HepG2 (cell line): Measurements from ENCODE around the gene P4HA1. TPM values are rescaled to one million over a fixed set of nuclear protein-coding genes. Genes with fewer than 3 reads are reported as not detected.
A peak's percentile ranks its signal among the peaks of the same experiment; 100 is the strongest.

Source experiments
- ATM ChIP-seq: fragments of 450-650 bp; IDR thresholded peaks from 2 replicates; pipeline ENCODE4 v1.7.1; 2017; ENCODE audit warnings: mild to moderate bottlenecking, borderline replicate concordance
- HOXA9 ChIP-seq: sonication (generic); formaldehyde crosslinking; IDR thresholded peaks from 2 replicates; pipeline ENCODE4 v1.8.1; 2022; ENCODE audit warnings: missing genetic modification reagents, mild to moderate bottlenecking, moderate library complexity, borderline replicate concordance
- MAX ChIP-seq: IDR thresholded peaks from 2 replicates; pipeline ENCODE4 v1.6.1; 2012; ENCODE audit warnings: inconsistent platforms
- PRMT3 ChIP-seq: sonication (generic); formaldehyde crosslinking; IDR thresholded peaks from 2 replicates; pipeline ENCODE4 v1.8.1; 2022; ENCODE audit warnings: low read depth, mild to moderate bottlenecking, moderate library complexity, missing genetic modification reagents, borderline replicate concordance
- SRSF9 ChIP-seq: fragments of 200-400 bp; formaldehyde crosslinking; IDR thresholded peaks from 2 replicates; pipeline ENCODE4 v1.6.1; 2018; ENCODE audit warnings: borderline replicate concordance, mild to moderate bottlenecking, low read depth, low read length; ENCODE audit not compliant: insufficient read depth, poor library complexity, severe bottlenecking
- TMF1 ChIP-seq: sonication (generic); formaldehyde crosslinking; IDR thresholded peaks from 2 replicates; pipeline ENCODE4 v1.8.1; 2022; ENCODE audit warnings: low read depth, missing genetic modification reagents
- TRAFD1 ChIP-seq: sonication (generic); formaldehyde crosslinking; IDR thresholded peaks from 2 replicates; pipeline ENCODE4 v1.5.1; 2020; ENCODE audit warnings: missing genetic modification reagents, mild to moderate bottlenecking, borderline replicate concordance
- ZKSCAN5 ChIP-seq: sonication (generic); formaldehyde crosslinking; IDR thresholded peaks from 2 replicates; pipeline ENCODE4 v1.5.1; 2020; ENCODE audit warnings: mild to moderate bottlenecking, missing genetic modification reagents
- ZNF142 ChIP-seq: sonication (generic); formaldehyde crosslinking; IDR thresholded peaks from 2 replicates; pipeline ENCODE4 v1.4.0; 2020; ENCODE audit warnings: missing genetic modification reagents
- ZNF224 ChIP-seq: sonication (generic); formaldehyde crosslinking; IDR thresholded peaks from 2 replicates; pipeline ENCODE4 v1.5.0; 2020; ENCODE audit warnings: mild to moderate bottlenecking, missing genetic modification reagents
- ZNF547 ChIP-seq: sonication (generic); formaldehyde crosslinking; IDR thresholded peaks from 2 replicates; pipeline ENCODE4 v1.5.1; 2020; ENCODE audit warnings: mild to moderate bottlenecking, missing genetic modification reagents
- ZNF549 ChIP-seq: sonication (generic); formaldehyde crosslinking; IDR thresholded peaks from 2 replicates; pipeline ENCODE4 v1.5.0; 2020; ENCODE audit warnings: missing genetic modification reagents
- ZNF788 ChIP-seq: sonication (generic); formaldehyde crosslinking; IDR thresholded peaks from 2 replicates; pipeline ENCODE4 v1.5.0; 2020; ENCODE audit warnings: mild to moderate bottlenecking, missing genetic modification reagents, borderline replicate concordance
- ZNF83 ChIP-seq: sonication (generic); formaldehyde crosslinking; IDR thresholded peaks from 2 replicates; pipeline ENCODE4 v1.4.0; 2020; ENCODE audit warnings: missing genetic modification reagents, mild to moderate bottlenecking, borderline replicate concordance
- polyA plus RNA-seq, 8 experiments: library from polyadenylated mRNA; depleted of rRNA in 3 of 8; stranded (reverse) in 7 of 8; unstranded in 1 of 8; fragments of >200 nt; fragmentation: Illumina TruSeq in 4 of 8; extraction: Trizol in 4 of 8; gene quantifications; 2 replicates each; pipeline versions ENCODE4 v1.2.1 to v1.2.3, GENCODE V29; 2011 to 2016; ENCODE audit warnings: low read depth in 4 of 8, missing spikeins in 1 of 8, mixed read lengths in 1 of 8; ENCODE audit not compliant: insufficient read depth in 1 of 8
- total RNA-seq, 5 experiments: library from RNA; depleted of rRNA; stranded (reverse); fragments of >200 nt; fragmentation: Illumina TruSeq; extraction: Trizol; gene quantifications; 2 replicates each; pipeline ENCODE4 v1.2.3, GENCODE V29; 2016; ENCODE audit warnings: low read depth in 1 of 5
- TF ChIP-seq, protein P1 (sequence below): sonication (generic); formaldehyde crosslinking; IDR thresholded peaks from 2 replicates; pipeline ENCODE4 v1.4.0; 2020; ENCODE audit warnings: mild to moderate bottlenecking, missing genetic modification reagents, borderline replicate concordance

Gene P4HA1
- total and polyA plus RNA-seq, 2 of the 13 experiments (the other 11 are each of a cell fraction or from before 2014, with no cell fraction given): 63.1 to 196 TPM

- TF ChIP-seq MAX: peak; percentile 91
- TF ChIP-seq ATM: no peak
- peak; percentile 90 for TF ChIP-seq ZNF547
- TF ChIP-seq ZNF788 (CRISPR knock-in tag): peak; percentile 94; the same call in 1 of the 2 replicates
- no peak for TF ChIP-seq ZNF549
- TF ChIP-seq SRSF9: no peak
- TF ChIP-seq ZNF83 (CRISPR knock-in tag): no peak
- TF ChIP-seq ZNF224 (CRISPR knock-in tag): no peak
- TF ChIP-seq ZNF142 (CRISPR knock-in tag): peak; percentile 70; the same call in 1 of the 2 replicates
- peak; percentile 85; the same call in 1 of the 2 replicates for TF ChIP-seq TRAFD1
- TF ChIP-seq PRMT3: peak; percentile 79; the same call in 1 of the 2 replicates
- no peak; the same call in 1 of the 2 replicates for TF ChIP-seq TMF1 (CRISPR knock-in tag)
- peak; percentile 61; the same call in 1 of the 2 replicates for TF ChIP-seq HOXA9 (CRISPR knock-in tag)
- TF ChIP-seq, protein P1, sequence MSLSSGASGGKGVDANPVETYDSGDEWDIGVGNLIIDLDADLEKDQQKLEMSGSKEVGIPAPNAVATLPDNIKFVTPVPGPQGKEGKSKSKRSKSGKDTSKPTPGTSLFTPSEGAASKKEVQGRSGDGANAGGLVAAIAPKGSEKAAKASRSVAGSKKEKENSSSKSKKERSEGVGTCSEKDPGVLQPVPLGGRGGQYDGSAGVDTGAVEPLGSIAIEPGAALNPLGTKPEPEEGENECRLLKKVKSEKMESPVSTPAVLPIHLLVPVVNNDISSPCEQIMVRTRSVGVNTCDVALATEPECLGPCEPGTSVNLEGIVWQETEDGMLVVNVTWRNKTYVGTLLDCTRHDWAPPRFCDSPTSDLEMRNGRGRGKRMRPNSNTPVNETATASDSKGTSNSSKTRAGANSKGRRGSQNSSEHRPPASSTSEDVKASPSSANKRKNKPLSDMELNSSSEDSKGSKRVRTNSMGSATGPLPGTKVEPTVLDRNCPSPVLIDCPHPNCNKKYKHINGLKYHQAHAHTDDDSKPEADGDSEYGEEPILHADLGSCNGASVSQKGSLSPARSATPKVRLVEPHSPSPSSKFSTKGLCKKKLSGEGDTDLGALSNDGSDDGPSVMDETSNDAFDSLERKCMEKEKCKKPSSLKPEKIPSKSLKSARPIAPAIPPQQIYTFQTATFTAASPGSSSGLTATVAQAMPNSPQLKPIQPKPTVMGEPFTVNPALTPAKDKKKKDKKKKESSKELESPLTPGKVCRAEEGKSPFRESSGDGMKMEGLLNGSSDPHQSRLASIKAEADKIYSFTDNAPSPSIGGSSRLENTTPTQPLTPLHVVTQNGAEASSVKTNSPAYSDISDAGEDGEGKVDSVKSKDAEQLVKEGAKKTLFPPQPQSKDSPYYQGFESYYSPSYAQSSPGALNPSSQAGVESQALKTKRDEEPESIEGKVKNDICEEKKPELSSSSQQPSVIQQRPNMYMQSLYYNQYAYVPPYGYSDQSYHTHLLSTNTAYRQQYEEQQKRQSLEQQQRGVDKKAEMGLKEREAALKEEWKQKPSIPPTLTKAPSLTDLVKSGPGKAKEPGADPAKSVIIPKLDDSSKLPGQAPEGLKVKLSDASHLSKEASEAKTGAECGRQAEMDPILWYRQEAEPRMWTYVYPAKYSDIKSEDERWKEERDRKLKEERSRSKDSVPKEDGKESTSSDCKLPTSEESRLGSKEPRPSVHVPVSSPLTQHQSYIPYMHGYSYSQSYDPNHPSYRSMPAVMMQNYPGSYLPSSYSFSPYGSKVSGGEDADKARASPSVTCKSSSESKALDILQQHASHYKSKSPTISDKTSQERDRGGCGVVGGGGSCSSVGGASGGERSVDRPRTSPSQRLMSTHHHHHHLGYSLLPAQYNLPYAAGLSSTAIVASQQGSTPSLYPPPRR (CRISPR knock-in tag): peak; percentile 63; the same call in 1 of the 2 replicates
- no peak; the same call in 1 of the 2 replicates for TF ChIP-seq ZKSCAN5 (CRISPR knock-in tag)
Measured at GRCh38 chr10:73096449-73097304, at the start of gene P4HA1 (continued).
